Mammary epithelial cell (primary cell): ENCODE measurements around the gene CRAMP1.

ENCODE experiments used
- EZH2 ChIP-seq: IDR thresholded peaks from 2 replicates; pipeline ENCODE4 v1.6.1; 2012; ENCODE audit warnings: low read length, inconsistent platforms, borderline replicate concordance
- TF ChIP-seq, protein P1 (sequence below), 2 donors: IDR thresholded peaks in 1 of 2; conservative IDR thresholded peaks in 1 of 2; 2 replicates each; pipeline ENCODE4 v1.5.1; 2011 to 2012; ENCODE audit warnings: inconsistent platforms in 2 of 2, low read length in 2 of 2, mild to moderate bottlenecking in 2 of 2, control low read depth in 1 of 2, low read depth in 1 of 2; ENCODE audit not compliant: insufficient read depth in 1 of 2; ENCODE audit errors: extremely low read depth in 1 of 2

DNA sequence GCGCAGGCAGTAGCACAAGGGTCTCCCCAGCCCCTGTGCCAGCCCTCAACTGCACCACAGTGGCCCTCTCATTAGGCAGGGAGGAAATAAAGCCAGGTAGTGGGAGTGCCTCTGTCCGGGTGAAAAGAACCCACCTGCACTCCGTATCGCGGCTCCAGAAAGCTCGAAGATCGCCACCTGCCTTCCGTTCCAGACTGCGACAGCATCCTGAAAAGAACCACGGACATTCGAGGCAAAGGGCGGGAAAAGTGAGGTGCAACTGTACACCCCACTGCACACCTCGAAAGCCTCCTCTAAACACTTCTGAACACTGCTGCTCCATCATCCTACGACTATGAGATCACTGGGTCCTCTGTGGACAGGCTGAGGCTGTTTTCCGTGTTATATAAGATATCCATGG, 29.0 kb upstream of the CRAMP1 start:
- TF ChIP-seq, protein P1, sequence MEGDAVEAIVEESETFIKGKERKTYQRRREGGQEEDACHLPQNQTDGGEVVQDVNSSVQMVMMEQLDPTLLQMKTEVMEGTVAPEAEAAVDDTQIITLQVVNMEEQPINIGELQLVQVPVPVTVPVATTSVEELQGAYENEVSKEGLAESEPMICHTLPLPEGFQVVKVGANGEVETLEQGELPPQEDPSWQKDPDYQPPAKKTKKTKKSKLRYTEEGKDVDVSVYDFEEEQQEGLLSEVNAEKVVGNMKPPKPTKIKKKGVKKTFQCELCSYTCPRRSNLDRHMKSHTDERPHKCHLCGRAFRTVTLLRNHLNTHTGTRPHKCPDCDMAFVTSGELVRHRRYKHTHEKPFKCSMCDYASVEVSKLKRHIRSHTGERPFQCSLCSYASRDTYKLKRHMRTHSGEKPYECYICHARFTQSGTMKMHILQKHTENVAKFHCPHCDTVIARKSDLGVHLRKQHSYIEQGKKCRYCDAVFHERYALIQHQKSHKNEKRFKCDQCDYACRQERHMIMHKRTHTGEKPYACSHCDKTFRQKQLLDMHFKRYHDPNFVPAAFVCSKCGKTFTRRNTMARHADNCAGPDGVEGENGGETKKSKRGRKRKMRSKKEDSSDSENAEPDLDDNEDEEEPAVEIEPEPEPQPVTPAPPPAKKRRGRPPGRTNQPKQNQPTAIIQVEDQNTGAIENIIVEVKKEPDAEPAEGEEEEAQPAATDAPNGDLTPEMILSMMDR (conservative IDR thresholded peaks at IDR 0.05 in 1 of 2, IDR thresholded peaks at IDR 0.05 in 1 of 2; ENCODE audit: extremely low read depth in 1 of 2, insufficient read depth in 1 of 2, low read depth in 1 of 2, low read length in 2 of 2) = no peak
- TF ChIP-seq EZH2 = no peak
